C4-2B (cell line): ENCODE results near the gene TMEM200B.

Experiments
- H3K27ac ChIP-seq: fragments of 450-650 bp; 2 replicates; pipeline ENCODE4 v1.5.1; 2017
- CTCF ChIP-seq: fragments of 450-650 bp; conservative IDR thresholded peaks from 2 replicates; pipeline ENCODE4 v1.5.1; 2017; ENCODE audit warnings: mild to moderate bottlenecking
- ZFX ChIP-seq: fragments of 450-650 bp; IDR thresholded peaks from 2 replicates; pipeline ENCODE4 v1.6.1; 2017

The TMEM200B gene

GRCh38 chr1:29123887-29124365, at the start of gene TMEM200B:
TMEM200B (minus strand) TSS chr1:29123903; CDS start chr1:29121828, 2,075 bp downstream.
- TF ChIP-seq CTCF (no peak), ZFX (no peak)
- H3K27ac ChIP-seq = no peak within 1 kb of the TSS

- no peak for TF ChIP-seq ZFX
- TF ChIP-seq CTCF = no peak
- H3K27ac ChIP-seq = no peak overlapping the region
Observed at GRCh38 chr1:29172415-29172939, 48.8 kb upstream of the TMEM200B start.

- no peak overlapping the region for H3K27ac ChIP-seq
- no peak for TF ChIP-seq CTCF
- no peak for TF ChIP-seq ZFX
Observed at GRCh38 chr1:29171521-29171920, 47.8 kb upstream of the TMEM200B start.

- TF ChIP-seq CTCF (no peak), ZFX (no peak)
- no peak overlapping the region for H3K27ac ChIP-seq
Observed at GRCh38 chr1:29171089-29171488, 47.4 kb upstream of the TMEM200B start.

- no peak overlapping the region for H3K27ac ChIP-seq
- TF ChIP-seq ZFX = no peak
- no peak for TF ChIP-seq CTCF
Observed at GRCh38 chr1:29169976-29170375, 46.3 kb upstream of the TMEM200B start.

GRCh38 chr1:29167904-29168303, 44.2 kb upstream of the TMEM200B start:
- no peak overlapping the region for H3K27ac ChIP-seq
- TF ChIP-seq CTCF (no peak), ZFX (no peak)

GRCh38 chr1:29166291-29166878, 42.7 kb upstream of the TMEM200B start:
- no peak overlapping the region for H3K27ac ChIP-seq
- TF ChIP-seq CTCF = no peak
- TF ChIP-seq ZFX = no peak
